ENCODE measurements around the gene HNF4A.

The HNF4A gene

DNA sequence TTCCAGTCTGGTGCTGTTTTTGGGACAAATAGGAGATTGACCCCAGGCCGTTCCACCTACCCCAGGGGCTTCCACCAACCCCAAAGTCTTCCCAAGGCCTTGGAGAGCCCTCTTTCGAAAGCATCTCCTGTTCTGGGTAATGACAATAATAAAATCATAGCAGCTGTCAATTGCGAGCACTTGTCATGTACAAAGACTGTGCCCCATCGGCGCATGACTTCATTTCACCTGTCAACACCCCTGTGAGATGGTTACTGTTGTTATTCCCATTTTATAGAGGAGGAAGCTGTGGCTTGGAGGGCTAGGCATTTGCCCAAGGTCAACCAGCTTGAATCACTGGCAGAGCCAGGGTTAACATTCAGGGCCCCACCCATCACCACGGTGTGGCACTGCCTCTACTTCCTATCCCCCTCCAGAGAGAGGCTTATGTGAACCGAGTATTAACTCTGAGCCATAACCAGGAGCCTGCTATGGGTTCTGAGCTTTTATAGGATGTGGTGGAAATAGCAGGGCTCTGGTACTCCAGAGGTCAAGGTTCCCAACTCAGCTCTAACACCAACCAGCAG is 51.2 kb downstream of the HNF4A start:
- no peak for DNase-seq

DNA sequence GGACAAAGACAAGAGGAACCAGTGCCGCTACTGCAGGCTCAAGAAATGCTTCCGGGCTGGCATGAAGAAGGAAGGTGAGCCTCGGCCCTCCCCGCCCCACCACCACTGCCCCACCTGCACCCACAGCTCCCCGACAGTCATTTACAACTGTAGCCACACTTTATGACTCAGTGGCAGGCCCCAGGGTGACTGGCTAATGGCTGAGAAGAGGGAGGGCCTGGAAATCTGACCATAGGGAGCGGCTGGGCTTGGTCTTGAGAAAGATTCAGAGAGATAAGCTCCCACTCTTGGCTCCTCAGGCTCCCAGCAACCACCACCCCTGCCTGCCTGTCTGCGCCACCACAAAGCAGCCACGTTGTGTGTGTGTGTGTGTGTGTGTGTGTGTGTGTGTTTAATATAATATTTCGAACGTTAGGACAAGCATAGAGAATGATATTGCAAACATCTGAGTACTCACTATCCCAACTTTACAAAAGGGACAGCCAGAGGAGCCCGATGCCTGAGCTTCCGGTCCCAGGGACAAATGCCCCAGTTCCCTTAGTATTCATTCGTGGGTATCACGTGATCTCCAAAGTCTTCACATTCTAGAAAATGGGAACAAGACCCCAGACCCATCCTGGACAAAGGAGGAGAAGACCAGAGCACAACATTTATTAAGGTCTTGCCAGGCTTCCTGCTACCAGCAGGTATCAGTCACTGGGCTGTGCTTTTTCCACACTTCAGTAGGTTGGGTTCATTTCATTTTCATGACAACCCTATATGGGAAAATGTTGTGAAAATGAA is 52.1 kb downstream of the HNF4A start:
- DNase-seq: no peak

DNA sequence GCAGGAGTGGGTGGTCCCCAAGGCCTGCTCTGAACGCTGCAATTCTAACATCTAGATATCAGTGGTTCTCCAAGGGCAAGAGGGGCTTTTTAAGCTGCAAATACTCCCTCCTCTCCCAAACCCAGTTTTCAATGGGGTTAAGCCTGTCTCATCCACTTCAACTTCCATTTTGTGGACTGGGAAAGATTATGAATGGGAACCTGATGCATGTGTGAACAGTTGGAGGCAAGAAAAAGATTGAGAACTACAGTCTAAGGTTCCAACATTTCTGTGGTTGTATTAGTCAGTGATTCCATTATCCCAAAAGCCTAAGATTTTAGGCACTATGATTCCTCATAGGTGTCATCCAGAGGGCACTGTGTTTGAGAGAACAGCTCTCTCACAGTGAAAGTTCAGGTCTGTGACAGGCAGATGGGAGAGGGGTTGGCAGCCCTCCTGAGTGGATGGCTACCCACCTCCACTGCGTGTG is 53.7 kb downstream of the HNF4A start:
- no peak for DNase-seq

DNA sequence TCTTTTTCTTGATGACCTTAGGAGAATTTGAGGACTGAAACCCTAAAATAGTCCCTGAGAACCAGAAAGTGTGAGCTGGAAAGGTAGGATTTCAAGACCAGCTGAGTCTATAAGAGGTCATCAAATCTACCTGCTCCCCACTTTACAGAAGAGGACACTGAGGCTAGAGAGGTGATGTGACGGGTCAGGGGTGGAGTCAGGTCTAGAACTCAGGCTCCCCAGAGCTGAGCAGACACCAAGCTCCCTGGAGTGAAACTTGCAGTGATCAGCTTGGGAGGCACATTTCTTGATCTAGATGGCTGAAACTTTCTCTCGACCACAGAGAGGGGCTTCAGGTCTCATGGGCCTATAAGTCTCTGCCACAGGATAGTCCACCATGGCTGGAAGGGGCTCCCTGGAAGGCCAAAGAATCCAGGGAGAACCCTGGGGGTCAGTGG is 55.1 kb downstream of the HNF4A start:
- DNase-seq: no peak

DNA sequence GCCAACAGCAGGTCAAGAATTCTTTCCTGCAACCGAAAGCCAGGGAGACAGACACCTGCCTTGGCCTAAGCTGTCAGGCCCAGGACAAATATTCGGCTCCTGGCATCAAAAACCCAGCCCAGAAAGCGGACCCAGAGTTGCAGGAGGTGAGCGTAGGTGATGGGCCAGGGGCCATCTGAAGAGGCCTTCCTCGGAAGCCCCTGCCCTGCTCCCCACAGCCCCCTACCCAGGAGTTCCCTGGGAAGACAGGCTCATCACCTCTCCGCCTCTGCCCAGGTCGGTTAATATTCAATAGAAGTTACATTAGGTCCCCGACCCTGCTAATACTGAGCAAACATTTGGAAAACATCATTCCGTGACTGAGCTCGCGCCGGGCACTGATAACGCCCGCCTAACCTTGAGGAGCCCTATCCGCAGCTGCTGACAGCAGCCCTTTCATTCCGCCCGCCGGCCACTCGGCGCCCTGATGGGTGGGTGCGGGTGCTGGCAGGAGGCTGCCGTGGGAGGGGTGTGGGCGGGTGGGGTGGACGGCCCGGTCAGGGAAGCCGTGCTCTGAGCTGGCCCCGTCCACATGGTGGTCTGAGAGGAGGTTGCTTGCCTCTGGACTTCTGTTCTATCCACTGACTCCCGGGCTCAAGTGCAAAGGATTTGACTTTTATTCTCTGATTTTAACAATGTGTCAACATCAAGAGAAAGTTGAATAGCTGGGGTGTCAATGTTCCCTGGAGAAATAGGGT is 55.7 kb downstream of the HNF4A start:
- no peak for DNase-seq

DNA sequence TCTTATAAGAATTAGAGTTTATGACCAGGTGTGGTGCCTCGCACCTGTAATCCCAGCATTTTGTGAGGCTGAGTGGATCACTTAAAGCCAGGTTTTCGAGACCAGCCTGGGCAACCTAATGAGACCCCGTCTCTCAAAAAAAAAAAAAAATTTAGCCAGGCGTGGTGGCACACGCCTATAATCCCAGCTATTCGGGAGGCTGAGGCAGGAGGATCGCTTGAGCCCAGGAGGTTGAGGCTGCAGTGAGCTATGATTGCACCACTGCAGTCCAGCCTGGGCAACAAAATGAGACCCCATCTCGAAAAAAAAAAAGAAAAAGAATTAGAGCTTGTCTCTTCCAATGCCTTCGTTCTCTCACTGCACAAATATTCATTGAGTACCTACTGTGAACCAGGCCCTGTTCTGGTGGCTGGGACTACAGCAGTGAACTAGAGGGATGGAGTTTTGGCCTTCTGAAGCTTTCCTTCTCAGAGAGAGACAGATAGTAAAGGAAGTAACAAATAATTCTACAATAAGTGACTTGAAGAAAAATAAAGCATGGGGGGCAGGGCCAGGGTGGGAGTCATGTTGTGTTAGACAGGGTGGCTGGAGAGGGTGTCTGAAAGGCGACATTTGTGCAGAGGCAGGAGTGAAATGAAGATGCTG is 56.4 kb downstream of the HNF4A start:
- DNase-seq: no peak

DNA sequence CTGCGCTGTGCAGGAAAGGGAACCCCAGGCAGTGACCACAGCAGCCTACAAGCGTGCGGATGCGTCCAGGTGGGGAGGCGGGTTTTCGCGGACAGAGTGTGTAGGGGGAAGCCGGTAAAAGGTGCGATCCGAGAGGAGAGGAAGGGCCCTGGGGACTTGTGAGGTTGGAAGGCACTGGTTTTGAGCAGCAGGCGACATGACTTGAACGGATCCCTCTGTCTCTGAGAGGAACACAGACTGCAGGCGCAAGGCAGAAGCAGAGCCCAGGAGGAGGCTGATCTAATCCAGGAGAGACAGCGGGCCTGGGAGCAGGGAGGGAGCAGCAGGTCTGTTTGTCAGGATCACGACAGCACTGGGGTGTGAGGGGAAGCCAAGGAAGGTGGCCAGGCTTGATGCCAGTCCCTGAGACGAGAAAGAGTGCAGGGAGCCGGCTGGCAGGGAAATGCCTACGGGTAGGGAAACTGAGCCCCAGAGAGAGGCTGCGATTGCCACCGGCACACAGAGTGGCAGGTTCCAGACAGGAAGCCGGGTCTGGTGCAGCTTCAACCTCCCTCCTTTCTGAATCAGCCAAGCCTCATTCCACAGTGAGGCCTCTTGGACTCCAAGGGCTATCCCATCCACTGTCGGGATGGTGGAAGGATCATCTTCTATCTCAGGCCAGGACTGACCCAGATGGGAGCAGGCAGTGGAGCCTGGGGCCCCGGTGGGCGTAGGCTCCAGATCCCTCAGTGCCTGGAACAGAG is 57.1 kb downstream of the HNF4A start:
- DNase-seq: no peak

DNA sequence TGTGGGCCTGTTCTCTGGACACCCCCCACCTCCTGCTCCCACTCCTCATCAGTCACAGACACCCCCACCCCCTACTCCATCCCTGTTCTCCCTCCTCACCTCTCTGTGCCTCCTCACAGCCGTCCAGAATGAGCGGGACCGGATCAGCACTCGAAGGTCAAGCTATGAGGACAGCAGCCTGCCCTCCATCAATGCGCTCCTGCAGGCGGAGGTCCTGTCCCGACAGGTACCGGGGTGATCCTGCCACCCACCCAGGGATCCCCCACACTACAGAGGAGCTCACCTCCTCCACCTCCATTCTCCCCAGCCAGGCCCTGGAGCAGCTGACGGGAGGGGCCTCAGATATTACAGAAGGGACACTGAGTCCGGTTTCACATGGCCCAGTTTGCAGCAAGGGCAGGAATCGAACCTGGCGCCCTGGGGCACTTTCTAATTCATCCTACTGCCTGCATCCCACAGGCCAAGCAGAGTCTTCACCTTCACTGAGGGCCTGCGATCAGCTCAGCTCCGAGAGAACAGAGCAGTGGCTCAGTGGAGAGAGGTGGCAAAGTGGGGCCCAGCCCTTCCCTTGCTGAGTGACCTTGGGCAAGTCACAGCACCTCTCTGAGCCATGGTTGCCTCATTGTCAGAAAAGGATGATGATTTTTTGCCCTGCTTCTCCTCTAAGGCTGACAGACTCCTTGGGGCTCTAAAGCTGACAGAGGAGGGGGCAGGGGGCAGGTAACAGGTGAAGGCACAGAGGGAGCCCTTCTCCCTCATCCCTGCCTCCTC is 58.3 kb downstream of the HNF4A start:
- no peak for DNase-seq

DNA sequence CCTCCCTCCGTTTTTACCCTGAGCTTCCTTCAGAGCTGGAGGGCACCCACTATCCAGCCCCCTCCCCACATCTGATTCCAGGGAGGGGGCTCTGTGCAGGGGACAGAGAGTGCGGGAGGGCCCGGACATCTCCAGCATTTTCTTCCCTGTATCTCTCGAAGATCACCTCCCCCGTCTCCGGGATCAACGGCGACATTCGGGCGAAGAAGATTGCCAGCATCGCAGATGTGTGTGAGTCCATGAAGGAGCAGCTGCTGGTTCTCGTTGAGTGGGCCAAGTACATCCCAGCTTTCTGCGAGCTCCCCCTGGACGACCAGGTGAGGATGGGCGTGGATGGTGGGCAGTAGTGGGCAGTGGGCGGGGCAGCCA is 58.8 kb downstream of the HNF4A start:
- DNase-seq: no peak

DNA sequence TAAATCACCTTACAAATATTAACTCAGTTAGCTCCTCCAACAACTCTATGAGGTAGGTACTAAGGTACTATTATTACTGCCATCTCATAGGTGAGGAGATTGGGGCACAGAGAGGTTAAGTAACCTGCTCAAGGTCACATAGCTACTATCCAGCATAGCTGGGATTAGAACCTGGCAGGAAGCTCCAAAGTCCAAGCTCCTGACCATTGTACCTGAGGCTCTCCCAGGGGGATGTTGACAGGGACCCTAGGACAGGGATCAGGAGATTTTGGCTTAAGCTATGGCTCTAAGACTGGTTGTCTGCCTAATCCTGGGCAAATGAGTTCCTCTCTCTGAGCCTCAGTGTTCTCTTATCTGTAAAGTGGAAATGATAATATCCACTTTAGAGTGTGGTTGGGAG is 59.3 kb downstream of the HNF4A start:
- DNase-seq: no peak

DNA sequence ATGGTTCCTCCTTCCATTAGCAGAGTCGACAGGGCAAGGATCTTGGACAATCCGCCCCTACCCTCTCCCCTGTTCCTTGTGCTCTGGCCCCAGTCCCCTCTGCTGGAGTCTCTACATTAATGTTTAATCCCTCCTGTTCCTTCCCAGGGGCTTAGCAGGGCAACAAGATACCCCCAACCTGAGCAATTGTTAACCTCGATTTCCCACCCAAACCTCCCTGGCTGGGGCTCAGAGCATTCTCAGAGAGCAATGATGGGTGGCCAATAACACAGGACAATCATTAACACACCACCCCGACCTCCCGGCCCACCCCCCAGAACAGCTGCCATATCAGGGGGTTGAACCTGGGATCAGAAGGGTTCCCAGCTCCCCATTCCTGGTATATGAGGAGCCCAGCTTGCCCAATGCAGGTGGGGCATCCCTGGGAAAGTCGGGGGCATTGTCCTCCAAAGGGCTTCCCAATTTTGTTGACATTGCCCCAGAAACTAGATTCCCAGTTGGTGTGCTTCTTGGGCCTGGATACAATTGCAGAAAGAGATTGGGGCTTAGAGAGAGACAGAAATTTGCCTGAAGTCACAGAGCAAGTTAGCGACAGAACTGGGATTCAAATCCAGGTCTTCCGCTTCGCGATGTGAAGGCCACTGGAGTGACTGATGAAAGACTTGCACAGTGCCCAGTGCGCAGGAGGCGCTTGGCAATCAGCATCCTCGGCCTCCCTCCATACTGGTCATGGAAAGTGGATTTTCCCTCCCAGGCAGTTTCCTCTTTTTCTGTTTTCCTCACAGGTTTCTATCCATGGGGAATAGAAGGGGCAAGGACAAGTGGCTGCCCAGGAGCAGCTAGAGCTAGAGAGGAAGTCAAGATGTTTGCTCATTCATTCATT is 60.6 kb downstream of the HNF4A start:
- no peak for DNase-seq

DNA sequence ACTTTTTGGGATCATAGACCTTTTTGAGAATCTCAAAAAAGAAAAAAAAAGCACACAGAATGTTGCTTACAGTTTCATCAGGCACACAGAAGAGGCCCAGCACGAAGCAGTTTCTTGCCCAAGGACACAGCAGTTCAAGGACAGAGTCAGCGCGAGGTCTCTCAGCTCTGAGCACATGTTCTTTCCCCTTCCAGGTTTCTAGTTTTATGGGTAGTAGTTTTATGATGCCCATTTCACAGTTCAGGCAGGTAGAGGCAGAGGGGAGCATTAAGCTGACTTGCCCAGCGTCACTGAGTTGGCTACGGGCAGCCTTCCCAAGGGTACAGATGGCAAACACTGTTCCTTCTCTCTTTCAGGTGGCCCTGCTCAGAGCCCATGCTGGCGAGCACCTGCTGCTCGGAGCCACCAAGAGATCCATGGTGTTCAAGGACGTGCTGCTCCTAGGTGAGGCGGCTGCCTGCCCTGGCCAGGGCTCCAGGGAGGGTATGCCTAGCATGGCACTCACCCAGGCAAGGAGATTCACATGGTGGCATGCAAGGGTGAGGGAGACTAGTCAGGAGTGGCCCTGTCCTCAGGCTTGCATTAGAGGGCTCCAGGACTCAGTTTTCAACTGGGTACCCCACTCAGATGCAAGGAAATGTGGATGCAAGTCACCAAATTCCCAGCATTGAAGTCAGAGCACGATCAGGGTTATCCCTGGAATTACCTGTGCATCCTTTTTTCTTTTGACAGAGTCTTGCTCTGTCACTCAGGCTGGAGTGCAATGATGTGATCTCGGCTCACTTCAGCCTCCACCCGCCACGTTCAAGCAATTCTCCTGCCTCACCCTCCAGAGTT is 62.8 kb downstream of the HNF4A start:
- DNase-seq: no peak

DNA sequence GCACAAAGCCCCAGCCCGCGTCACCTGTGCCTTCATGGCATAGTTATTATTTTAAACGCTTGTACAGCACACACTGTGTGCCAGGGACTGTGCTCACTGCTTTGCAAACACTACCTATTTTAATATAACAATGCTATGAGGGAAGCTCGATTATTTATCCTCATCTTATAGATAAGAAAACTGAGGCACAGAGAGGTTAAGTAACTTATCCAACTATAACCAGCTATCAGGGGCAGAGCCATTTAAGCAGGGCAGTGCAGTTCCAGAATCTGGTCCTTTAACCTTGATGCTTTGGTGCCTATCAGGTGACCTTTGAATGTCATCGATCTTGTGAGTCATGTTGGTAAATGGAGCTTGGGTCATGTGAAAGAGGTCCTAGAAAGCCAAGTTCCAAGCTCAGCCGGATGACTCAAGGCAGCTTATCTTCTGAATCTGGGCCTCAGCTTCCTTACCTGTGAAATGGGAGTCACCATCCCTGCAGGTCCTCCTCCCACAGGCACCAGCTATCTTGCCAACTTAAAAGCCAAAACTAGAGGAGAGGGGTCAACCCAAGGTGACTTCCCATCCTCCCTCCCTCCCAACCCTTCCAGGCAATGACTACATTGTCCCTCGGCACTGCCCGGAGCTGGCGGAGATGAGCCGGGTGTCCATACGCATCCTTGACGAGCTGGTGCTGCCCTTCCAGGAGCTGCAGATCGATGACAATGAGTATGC is 63.8 kb downstream of the HNF4A start:
- no peak for DNase-seq

DNA sequence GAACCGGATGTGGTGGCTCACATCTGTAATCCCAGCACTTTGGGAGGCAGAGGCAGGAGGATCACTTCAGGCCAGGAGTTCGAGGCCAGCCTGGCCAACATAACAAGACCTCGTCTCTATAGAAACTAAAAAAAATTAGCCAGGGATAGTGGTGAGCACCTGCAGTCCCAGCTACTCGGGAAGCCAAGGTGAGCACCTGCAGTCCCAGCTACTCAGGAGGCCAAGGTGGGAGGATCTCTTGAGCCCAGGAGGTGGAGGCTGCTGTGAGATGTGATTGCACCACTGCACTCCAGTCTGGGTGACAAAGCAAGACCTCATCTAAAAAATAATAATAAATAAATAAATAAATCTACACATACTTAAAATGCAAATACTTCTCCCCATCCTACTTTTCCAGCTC is 65.0 kb downstream of the HNF4A start:
- DNase-seq: no peak

DNA sequence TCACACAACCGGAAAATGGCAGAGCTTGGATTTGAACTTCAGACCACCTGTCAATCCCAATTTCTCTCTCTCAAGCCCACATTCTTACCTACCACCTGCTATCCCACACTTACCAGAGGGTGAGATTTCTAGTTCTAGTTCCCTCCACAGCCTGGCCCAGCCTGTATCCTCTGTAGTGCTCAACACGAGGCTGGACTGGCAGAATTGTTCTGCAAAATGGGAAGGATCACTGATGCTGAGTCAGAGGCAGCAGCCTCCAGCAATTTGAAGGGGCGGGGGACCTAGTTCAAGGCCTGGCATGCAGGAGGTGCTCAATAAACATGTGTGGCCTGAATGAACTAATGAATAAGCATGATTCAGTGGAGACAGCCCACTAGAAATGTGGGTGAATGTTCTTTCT is 66.6 kb downstream of the HNF4A start:
- DNase-seq: no peak

DNA sequence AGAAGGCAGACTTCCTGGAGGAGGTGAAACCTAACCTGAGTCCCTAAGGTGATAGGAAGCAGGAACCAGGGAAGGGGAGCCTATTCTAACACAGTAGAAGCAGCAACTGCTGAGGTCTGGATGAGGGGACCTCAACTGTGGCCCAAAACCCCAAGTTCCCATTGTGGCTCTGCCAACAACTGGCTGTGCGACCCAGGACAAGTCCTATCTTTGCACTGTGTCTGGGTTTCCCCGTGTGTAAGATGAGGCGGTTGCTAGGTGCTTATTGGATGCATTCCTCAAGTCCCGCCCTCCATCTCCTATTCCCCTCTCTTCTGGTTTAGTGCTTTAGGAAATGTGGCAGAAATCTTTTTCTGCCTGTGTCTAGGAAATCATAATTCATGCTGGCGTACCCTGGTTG is 68.0 kb downstream of the HNF4A start:
- DNase-seq: no peak

DNA sequence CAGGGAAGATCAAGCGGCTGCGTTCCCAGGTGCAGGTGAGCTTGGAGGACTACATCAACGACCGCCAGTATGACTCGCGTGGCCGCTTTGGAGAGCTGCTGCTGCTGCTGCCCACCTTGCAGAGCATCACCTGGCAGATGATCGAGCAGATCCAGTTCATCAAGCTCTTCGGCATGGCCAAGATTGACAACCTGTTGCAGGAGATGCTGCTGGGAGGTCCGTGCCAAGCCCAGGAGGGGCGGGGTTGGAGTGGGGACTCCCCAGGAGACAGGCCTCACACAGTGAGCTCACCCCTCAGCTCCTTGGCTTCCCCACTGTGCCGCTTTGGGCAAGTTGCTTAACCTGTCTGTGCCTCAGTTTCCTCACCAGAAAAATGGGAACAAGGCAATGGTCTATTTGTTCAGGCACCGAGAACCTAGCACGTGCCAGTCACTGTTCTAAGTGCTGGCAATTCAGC is 68.6 kb downstream of the HNF4A start:
- no peak for DNase-seq

DNA sequence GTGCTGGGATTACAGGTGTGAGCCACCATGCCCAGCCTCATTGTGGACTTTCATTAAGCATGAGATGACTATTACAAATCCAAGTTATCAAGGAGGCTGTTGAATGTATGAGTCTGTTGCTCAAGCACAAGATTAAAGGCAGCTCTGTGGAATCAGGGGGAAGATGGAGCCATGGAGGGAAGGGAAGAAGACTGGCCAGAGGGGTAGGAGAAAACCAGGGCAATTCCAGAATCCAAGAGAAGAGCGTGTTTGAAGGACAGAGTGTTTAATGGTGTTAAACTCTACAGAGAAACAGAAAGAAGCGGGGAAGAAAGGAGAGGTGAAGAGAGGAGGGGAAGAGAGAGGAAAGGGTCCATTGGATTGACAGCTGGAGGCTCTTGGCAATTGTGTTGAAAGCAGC is 70.4 kb downstream of the HNF4A start:
- DNase-seq: no peak

Measured in activated CD4-positive, CD25-positive, alpha-beta regulatory T cell (primary cell).